ENCODE data around the gene DUSP10. TPM values are rescaled to one million over a fixed set of nuclear protein-coding genes. Genes with fewer than 3 reads are reported as not detected.
A peak's percentile ranks its signal among the peaks of the same experiment; 100 is the strongest.

DUSP10 gene
- total and polyA plus RNA-seq, 8 donors: 1.0 to 50.0 (median 3.0) TPM

GRCh38 chr1:221709854-221710253 is 32.0 kb downstream of the DUSP10 start:
- no peak for TF ChIP-seq POLR2AphosphoS5 (IDR thresholded peaks at IDR 0.05)
- TF ChIP-seq CTCF (IDR thresholded peaks at IDR 0.05): no peak
- no peak for TF ChIP-seq EP300 (IDR thresholded peaks at IDR 0.05)
- TF ChIP-seq POLR2A (IDR thresholded peaks at IDR 0.05): no peak
- 75 to 89% (median 80%) methylated on average over 3 of the region's 3 CpGs for WGBS, 5 donors
- DNase-seq: peak in 1 of 2 donors; percentile 42
- H3K4me3 ChIP-seq: no peak overlapping the region
- peak overlapping the region in 2 of 5 donors; percentile 20 to 51 for H3K27ac ChIP-seq
- peaks cover 0 to 66% (median 24%) of the 10 kb centered on the region in 4 donors for H3K4me1 ChIP-seq
- intact Hi-C loops (cut with DNase I; ENCODE audit: low total_unique reads): no loop called here
- peaks cover 3 to 12% (median 10%) of the 10 kb centered on the region in 4 donors for H3K36me3 ChIP-seq
- H3K27me3 ChIP-seq: no peaks in the 10 kb centered on the region
- H3K9me3 ChIP-seq: no peaks in the 10 kb centered on the region

GRCh38 chr1:221708987-221709386 is 32.9 kb downstream of the DUSP10 start:
- H3K9me3 ChIP-seq: no peaks in the 10 kb centered on the region
- H3K4me1 ChIP-seq: peaks cover 0 to 64% (median 26%) of the 10 kb centered on the region in 4 donors
- peak in 1 of 2 donors; percentile 95 for DNase-seq
- TF ChIP-seq POLR2AphosphoS5 (IDR thresholded peaks at IDR 0.05): peak in 1 of 3 donors; percentile 41
- no peak for TF ChIP-seq POLR2A (IDR thresholded peaks at IDR 0.05)
- no peak for TF ChIP-seq EP300 (IDR thresholded peaks at IDR 0.05)
- 24 to 33% (median 32%) methylated on average over 3 of the region's 3 CpGs for WGBS, 5 donors
- H3K36me3 ChIP-seq: peaks cover 3 to 16% (median 10%) of the 10 kb centered on the region in 4 donors
- H3K27ac ChIP-seq: peak overlapping the region in 4 of 5 donors; percentile 20 to 51 (median 36)
- intact Hi-C loops (cut with DNase I; ENCODE audit: low total_unique reads): no loop called here
- no peaks in the 10 kb centered on the region for H3K27me3 ChIP-seq
- no peak overlapping the region for H3K4me3 ChIP-seq

GRCh38 chr1:221708076-221708571 is 33.8 kb downstream of the DUSP10 start:
- Histone ChIP-seq H3K27ac (peak overlapping the region in 3 of 5 donors; percentile 19 to 51 (median 35)), H3K36me3 (peaks cover 3 to 16% (median 10%) of the 10 kb centered on the region in 4 donors), H3K27me3 (no peaks in the 10 kb centered on the region), H3K4me3 (no peak overlapping the region), H3K4me1 (peaks cover 0 to 62% (median 28%) of the 10 kb centered on the region in 4 donors), H3K9me3 (no peaks in the 10 kb centered on the region)
- WGBS, 5 donors: 66 to 75% (median 73%) methylated on average over 5 of the region's 5 CpGs
- peak in 1 of 2 donors; percentile 61 for DNase-seq
- TF ChIP-seq POLR2A (IDR thresholded peaks at IDR 0.05): no peak
- TF ChIP-seq CTCF (IDR thresholded peaks at IDR 0.05): no peak
- no peak for TF ChIP-seq EP300 (IDR thresholded peaks at IDR 0.05)
- TF ChIP-seq POLR2AphosphoS5 (IDR thresholded peaks at IDR 0.05): peak in 1 of 3 donors; percentile 6
- intact Hi-C loops (cut with DNase I; ENCODE audit: low total_unique reads): no loop called here

- WGBS, 5 donors: 67 to 93% (median 89%) methylated on average over 7 of the region's 7 CpGs
- H3K27ac ChIP-seq: peak overlapping the region in 1 of 5 donors; percentile 51
These were observed 34.9 kb downstream of the DUSP10 start for GRCh38 chr1:221706876-221707582.

GRCh38 chr1:221706191-221706590 is 35.7 kb downstream of the DUSP10 start:
- no peak for DNase-seq
- Histone ChIP-seq H3K36me3 (peaks cover 3 to 25% (median 21%) of the 10 kb centered on the region in 4 donors), H3K4me3 (no peak overlapping the region), H3K27me3 (no peaks in the 10 kb centered on the region), H3K27ac (peak overlapping the region in 1 of 5 donors; percentile 51), H3K9me3 (no peaks in the 10 kb centered on the region), H3K4me1 (peaks cover 0 to 45% (median 25%) of the 10 kb centered on the region in 4 donors)
- WGBS, 5 donors: 94 to 98% (median 96%) methylated on average over 12 of the region's 12 CpGs
- intact Hi-C loops (cut with DNase I; ENCODE audit: low total_unique reads): no loop called here
- TF ChIP-seq POLR2A (IDR thresholded peaks at IDR 0.05) (no peak), POLR2AphosphoS5 (IDR thresholded peaks at IDR 0.05) (no peak), EP300 (IDR thresholded peaks at IDR 0.05) (no peak), CTCF (IDR thresholded peaks at IDR 0.05) (no peak)

More at GRCh38 chr1:221706876-221707582, 34.9 kb downstream of the DUSP10 start:
- DNase-seq: no peak
- Histone ChIP-seq H3K4me1 (peaks cover 0 to 54% (median 28%) of the 10 kb centered on the region in 4 donors), H3K36me3 (peaks cover 3 to 22% (median 17%) of the 10 kb centered on the region in 4 donors), H3K4me3 (no peak overlapping the region), H3K9me3 (no peaks in the 10 kb centered on the region), H3K27me3 (no peaks in the 10 kb centered on the region)
- intact Hi-C loops (cut with DNase I; ENCODE audit: low total_unique reads): no loop called here
- TF ChIP-seq POLR2A (IDR thresholded peaks at IDR 0.05): no peak

All from stomach (tissue), 9 donors.